NK-92 (cell line): ENCODE measurements around the gene TMEM266.

Source experiments
- DNase-seq: peaks from one replicate; lab custom pipeline; 2025; ENCODE audit not compliant: unreplicated experiment; lab: John Stamatoyannopoulos, UW

Gene TMEM266

GRCh38 chr15:76180321-76180720 lies 120.5 kb downstream of the TMEM266 start:
- no peak for DNase-seq

GRCh38 chr15:76181705-76182107 lies 121.9 kb downstream of the TMEM266 start:
- DNase-seq: no peak

- DNase-seq: no peak
These were observed 124.3 kb downstream of the TMEM266 start for GRCh38 chr15:76183930-76184649.

- DNase-seq: no peak
These were observed 124.9 kb downstream of the TMEM266 start for GRCh38 chr15:76184650-76185035.

- no peak for DNase-seq
These were observed 125.9 kb downstream of the TMEM266 start for GRCh38 chr15:76185716-76186115.

- no peak for DNase-seq
These were observed 127.4 kb downstream of the TMEM266 start for GRCh38 chr15:76187163-76187562.

GRCh38 chr15:76189106-76189505 lies 129.3 kb downstream of the TMEM266 start:
- DNase-seq: no peak

- DNase-seq: no peak
These were observed 130.3 kb downstream of the TMEM266 start for GRCh38 chr15:76190070-76190564.

GRCh38 chr15:76190751-76191538 lies 131.2 kb downstream of the TMEM266 start:
- DNase-seq: no peak

- no peak for DNase-seq
These were observed 131.9 kb downstream of the TMEM266 start for GRCh38 chr15:76191539-76192244.

- no peak for DNase-seq
These were observed 132.9 kb downstream of the TMEM266 start for GRCh38 chr15:76192715-76193114.

GRCh38 chr15:76193934-76194333 lies 134.1 kb downstream of the TMEM266 start:
- DNase-seq: no peak

GRCh38 chr15:76195506-76196268 lies 135.9 kb downstream of the TMEM266 start:
- DNase-seq: no peak

GRCh38 chr15:76196269-76197231 lies 136.8 kb downstream of the TMEM266 start:
- DNase-seq: no peak

GRCh38 chr15:76197703-76198455 lies 138.1 kb downstream of the TMEM266 start:
- no peak for DNase-seq

GRCh38 chr15:76198456-76199105 lies 138.8 kb downstream of the TMEM266 start:
- no peak for DNase-seq

GRCh38 chr15:76199106-76200082 lies 139.6 kb downstream of the TMEM266 start:
- no peak for DNase-seq
